ENCODE measurements around the gene DDX47.

GRCh38 chr12:12871587-12872138 is 58.5 kb downstream of the DDX47 start:
- TF ChIP-seq EZH2 (IDR thresholded peaks at IDR 0.05; ENCODE audit: borderline replicate concordance, low read length) (no peak), CTCF (IDR thresholded peaks at IDR 0.05; ENCODE audit: low read length) (no peak)

All from OCI-LY1 (cell line).